T-helper 1 cell (primary cell): ENCODE measurements around the gene TSTD1.
"Not testable (repeated sequence)": the region's sequence is repeated elsewhere in the genome, so short reads cannot be mapped to it uniquely, and the experiment has no call there.

Source experiments
- DNase-seq, 5 donors: peaks; one replicate each; pipeline ENCODE4 v3.0.0-alpha.2; 2012 to 2020

Gene TSTD1

GRCh38 chr1:161068306-161069234, 29.8 kb upstream of the TSTD1 start:
- DNase-seq = peak; percentile 66 to 90 (median 73)

- peak in 1 of 5 donors; percentile 49 for DNase-seq
Measured at GRCh38 chr1:161066694-161067093, 27.9 kb upstream of the TSTD1 start.

DNA sequence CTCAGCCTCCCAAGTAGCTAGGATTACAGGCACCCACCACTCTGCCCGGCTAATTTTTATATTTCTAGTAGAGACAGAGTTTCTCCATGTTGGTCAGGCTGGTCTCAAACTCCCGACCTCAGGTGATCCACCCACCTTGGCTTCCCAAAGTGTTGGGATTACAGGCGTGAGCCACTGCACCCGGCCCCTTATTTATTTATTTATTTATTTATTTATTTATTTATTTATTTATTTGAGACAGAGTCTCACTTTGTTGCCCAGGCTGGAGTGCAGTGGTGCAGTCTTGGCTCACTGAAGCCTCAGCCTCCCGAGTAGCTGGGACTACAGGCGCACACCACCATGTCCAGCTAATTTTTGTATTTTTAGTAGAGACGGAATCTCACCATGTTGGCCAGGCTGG, 26.9 kb upstream of the TSTD1 start:
- not testable (repeated sequence) for DNase-seq

GRCh38 chr1:161063936-161064335, 25.2 kb upstream of the TSTD1 start:
- DNase-seq = not testable (repeated sequence)

DNA sequence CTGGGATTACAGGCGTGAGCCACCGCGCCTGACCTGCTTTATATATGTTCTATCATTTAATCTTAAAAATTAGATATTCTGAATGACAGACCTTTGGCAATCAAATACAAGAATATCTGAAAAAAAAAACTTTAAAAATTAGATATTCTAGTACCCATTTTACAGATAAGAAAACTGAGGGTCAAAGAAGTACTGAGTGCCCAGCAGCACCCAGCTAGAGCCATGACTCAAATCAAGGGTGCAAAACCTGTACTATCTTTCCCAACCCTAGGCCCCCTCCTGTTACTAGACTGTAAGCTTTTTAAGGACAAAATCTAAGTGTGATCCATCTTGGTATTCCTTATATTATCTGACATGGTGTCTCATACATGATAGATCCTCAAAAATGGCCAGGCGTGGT, 22.7 kb upstream of the TSTD1 start:
- DNase-seq = no peak

DNA sequence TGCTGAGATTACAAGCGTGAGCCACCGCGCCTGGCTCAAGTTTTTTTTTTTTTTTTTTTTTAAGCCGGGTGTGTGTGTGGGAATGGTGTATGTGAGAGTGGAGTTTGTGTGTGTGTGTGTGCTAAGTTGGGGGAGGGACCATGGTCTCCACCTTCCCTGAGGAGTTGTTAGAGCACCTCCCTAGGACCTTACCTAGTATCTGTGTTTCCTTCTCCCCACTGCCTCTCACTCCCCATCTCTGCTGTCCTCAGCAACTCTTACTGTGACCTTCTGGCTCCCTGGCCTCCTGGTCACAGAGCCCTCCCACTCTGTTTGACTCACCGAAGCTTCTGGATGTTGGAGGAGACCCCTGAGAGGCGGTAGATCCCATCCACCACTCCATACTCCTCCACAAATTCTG, 20.5 kb upstream of the TSTD1 start:
- DNase-seq = no peak

DNA sequence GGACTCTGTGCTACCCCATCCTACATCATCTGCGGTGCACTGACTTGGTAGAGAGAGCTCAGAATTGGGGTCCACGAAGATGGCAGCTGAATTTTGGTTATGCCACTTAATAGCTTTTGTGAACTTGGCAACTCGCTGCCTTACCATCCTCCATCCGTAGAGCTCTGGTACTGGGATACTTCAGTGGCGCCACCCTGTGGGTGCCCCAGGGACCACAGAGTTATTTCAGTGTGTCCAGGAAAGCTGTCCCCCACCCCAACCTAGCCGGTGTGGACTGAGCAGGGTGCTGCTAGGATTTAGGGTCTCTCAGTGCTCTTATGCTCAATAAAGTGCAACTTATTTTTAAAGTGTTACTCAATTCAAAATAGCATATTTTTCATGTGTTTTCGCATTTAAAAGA, 16.0 kb upstream of the TSTD1 start:
- DNase-seq = no peak

DNA sequence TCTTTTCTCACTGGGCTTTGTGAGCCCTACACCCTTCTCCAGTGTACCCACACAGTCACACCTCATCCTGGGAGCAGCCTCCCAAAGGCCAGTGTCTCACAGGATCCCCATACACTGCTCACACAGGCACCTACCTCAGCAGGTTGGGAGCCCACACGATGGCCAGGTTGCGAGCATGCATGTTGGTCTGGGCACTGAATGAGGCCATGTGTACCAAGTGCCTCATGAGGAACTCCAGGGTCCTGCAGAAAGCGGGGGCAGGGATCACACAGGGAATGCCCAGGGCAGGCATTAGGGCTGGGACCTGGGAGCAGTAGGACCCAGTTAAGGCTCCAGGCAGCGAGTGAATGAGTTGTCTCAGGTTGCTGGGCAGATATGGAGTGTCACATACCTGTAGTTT, 15.5 kb upstream of the TSTD1 start:
- no peak for DNase-seq

DNA sequence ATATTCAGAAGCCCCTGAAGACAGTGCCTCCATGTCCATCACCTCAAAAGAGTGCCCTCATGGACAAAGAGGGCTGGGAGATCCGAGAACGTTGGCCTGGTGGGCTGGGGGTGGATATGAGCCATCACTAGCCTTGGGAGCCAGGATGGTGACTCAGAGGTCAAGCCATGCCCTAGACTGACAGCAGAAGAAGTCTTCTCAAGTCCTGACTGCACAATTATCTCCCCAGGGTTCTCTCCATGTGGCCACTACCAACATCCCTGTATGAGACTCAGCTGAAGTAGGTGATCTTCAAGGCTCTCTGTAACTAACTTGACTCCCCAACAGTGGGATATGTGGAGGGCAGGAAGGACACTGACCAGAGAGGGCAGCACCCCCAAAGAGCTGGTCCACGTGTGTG, 14.1 kb upstream of the TSTD1 start:
- no peak for DNase-seq

- DNase-seq = no peak
Measured at GRCh38 chr1:161051219-161051618, 12.5 kb upstream of the TSTD1 start.

- DNase-seq = no peak
Measured at GRCh38 chr1:161048949-161049722, 10.4 kb upstream of the TSTD1 start.

- DNase-seq = no peak
Measured at GRCh38 chr1:161047436-161048420, 9.0 kb upstream of the TSTD1 start.

GRCh38 chr1:161046605-161047228, 8.0 kb upstream of the TSTD1 start:
- DNase-seq = no peak

GRCh38 chr1:161045736-161046604, 7.2 kb upstream of the TSTD1 start, which contains the start of gene USF1:
Gene USF1, minus strand, starts transcription at chr1:161045977. Its CDS starts 2,702 bp downstream, at chr1:161043275.
- DNase-seq = peak; percentile 83 to 96 (median 86)

- peak; percentile 19 to 68 (median 50) for DNase-seq
Measured at GRCh38 chr1:161044908-161045735, 6.4 kb upstream of the TSTD1 start.

GRCh38 chr1:161044535-161044907, 5.8 kb upstream of the TSTD1 start:
- no peak for DNase-seq

DNA sequence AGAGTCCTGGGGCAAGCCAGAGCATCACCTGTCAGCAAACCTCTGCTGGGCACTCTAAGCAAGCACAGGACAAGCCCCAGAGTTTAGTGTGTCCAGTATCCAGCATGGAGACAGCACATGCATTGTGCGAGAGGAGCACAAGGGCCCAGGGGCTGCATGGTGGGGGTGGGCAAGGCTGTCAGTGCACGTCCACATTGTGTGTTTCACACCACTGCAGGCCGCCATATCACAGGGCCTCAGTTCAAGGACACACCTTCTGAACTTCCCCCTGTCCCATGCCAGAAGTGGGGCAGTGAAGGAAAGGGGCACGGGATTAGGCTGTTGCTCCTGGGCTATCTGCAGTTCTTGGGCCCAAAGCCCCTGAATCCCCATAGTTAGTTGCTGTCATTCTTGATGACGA, 782 bp upstream of the TSTD1 start:
- DNase-seq = no peak

GRCh38 chr1:161039154-161039545, 386 bp upstream of the TSTD1 start:
- DNase-seq = no peak

DNA sequence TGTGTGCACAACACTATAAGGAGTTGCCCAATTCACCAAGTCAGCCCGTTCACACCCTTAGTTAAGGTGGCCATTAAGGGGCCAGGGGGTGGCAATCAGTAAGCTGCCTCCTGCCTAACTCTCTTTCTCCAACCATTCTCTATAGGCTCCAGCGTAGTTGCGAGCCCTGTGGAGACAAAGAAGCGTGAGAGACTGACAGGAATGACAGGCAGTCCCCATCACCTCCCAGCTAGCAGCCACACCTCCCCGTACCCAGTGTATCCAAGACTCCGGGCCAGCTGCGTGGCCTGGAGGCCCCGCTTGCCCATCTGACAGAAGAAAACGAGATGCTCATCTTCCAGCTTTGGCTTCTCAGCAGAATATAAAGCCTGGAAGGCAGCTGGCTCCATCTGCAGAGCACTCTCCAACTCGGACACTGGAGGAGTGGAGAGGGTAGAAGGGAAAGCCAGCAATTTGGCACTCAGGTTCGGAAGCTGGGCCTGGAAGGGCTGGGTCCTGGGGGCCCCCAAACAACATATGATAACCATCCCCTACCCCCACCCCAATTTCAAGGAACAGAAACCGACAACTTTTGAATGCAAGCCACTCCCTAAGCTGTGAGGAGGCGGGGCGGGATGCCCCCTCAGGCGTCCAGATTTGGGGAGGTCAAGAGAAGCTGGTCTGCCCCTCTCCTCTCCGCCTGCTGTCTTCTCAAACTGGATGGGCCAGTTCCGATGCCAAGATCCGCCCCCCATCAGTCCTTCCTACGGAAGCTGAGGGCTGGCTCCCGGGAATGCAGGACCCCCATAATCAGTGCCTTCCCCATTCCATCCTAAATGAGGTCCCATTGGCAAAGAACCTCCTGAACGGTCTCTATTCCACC, 872 bp downstream of the TSTD1 start:
- no peak for DNase-seq
